ENCODE measurements around the gene BTBD3. TPM values are rescaled to one million over a fixed set of nuclear protein-coding genes. Genes with fewer than 3 reads are reported as not detected.

The BTBD3 gene
- total RNA-seq, 1 donor from 2014 or later: 12.9 TPM

DNA sequence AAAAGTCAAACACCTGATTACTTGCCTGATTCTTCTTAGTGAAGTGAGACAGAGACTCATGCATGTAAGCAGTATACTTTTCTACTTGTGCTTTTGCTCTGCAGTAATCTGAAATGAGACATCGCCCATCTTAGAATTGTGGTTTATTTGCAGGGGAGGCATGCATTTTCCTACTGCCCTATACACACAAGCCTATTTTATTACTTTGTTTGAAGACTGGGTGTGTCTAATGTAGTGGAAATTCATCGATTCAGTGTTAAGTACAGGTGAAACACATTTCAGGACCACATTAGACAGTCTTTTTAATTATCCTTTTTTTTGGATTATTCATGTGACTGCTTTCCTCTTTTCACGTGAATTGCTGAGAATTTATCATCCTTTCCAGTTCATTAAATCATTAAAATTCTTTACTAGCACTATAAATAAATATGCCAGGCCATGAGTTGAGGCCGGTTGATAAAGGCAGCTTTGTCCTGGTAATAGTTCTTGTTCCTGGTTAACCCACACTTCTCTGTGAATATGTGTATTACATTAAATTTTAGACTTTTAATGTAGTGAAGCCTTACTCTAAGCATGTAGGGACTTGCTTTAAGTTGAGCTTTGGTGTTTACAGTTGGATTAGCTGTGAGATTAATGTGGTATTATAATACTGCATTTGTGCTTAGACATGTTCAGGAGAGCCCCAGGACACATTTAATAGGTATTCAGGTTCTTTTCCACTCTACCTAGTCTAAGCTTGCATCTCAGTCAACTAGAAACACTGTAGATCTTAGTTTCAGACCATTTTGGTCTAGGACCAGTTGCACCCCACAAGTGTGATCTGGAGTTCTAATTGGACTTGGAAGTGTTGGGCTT is 10.8 kb upstream of the BTBD3 start:
- intact Hi-C loops (cut with DNase I): no loop called here
- Histone ChIP-seq H3K27me3 (no peaks in the 10 kb centered on the region), H3K27ac (no peak overlapping the region), H3K4me1 (no peaks in the 10 kb centered on the region), H3K4me3 (no peak overlapping the region), H3K36me3 (no peaks in the 10 kb centered on the region), H3K9me3 (no peaks in the 10 kb centered on the region)
- no peak for DNase-seq (ENCODE audit: low spot score in 2 of 2)
- no peak for TF ChIP-seq CTCF (IDR thresholded peaks at IDR 0.05)

- no peak for TF ChIP-seq CTCF (IDR thresholded peaks at IDR 0.05)
- no peak overlapping the region for H3K27ac ChIP-seq
- no peaks in the 10 kb centered on the region for H3K36me3 ChIP-seq
- no peak for DNase-seq (ENCODE audit: low spot score in 2 of 2)
- no peaks in the 10 kb centered on the region for H3K9me3 ChIP-seq
- intact Hi-C loops (cut with DNase I): no loop called here
- no peaks in the 10 kb centered on the region for H3K4me1 ChIP-seq
- H3K27me3 ChIP-seq: no peaks in the 10 kb centered on the region
- H3K4me3 ChIP-seq: no peak overlapping the region
Measured at GRCh38 chr20:11907621-11908020, 10.1 kb upstream of the BTBD3 start.

GRCh38 chr20:11912013-11912658 is 5.6 kb upstream of the BTBD3 start:
- Histone ChIP-seq H3K4me3 (no peak overlapping the region), H3K27ac (no peak overlapping the region), H3K4me1 (peaks cover 0 to 1% of the 10 kb centered on the region in 2 donors), H3K27me3 (no peaks in the 10 kb centered on the region), H3K9me3 (no peaks in the 10 kb centered on the region), H3K36me3 (no peaks in the 10 kb centered on the region)
- TF ChIP-seq CTCF (IDR thresholded peaks at IDR 0.05): peak in 1 of 3 experiments; percentile 22
- no peak for DNase-seq (ENCODE audit: low spot score in 2 of 2)
- intact Hi-C loops (cut with DNase I): no loop called here

- intact Hi-C loops (cut with DNase I): no loop called here
- TF ChIP-seq CTCF (IDR thresholded peaks at IDR 0.05): no peak
- no peak for DNase-seq (ENCODE audit: low spot score in 2 of 2)
- no peak overlapping the region for H3K27ac ChIP-seq
- H3K4me3 ChIP-seq: no peak overlapping the region
- peaks cover 0 to 4% of the 10 kb centered on the region in 2 donors for H3K4me1 ChIP-seq
- H3K9me3 ChIP-seq: no peaks in the 10 kb centered on the region
- no peaks in the 10 kb centered on the region for H3K36me3 ChIP-seq
- H3K27me3 ChIP-seq: no peaks in the 10 kb centered on the region
Measured at GRCh38 chr20:11912659-11913415, 4.9 kb upstream of the BTBD3 start.

GRCh38 chr20:11918391-11918845 is 725 bp downstream of the BTBD3 start:
- no peak for TF ChIP-seq CTCF (IDR thresholded peaks at IDR 0.05)
- Histone ChIP-seq H3K27me3 (no peaks in the 10 kb centered on the region), H3K9me3 (no peaks in the 10 kb centered on the region), H3K4me3 (peak overlapping the region; percentile 36 to 44), H3K36me3 (peaks cover 6 to 8% of the 10 kb centered on the region in 2 donors), H3K4me1 (peaks cover 0 to 4% of the 10 kb centered on the region in 2 donors), H3K27ac (peak overlapping the region in 1 of 2 donors; percentile 45)
- DNase-seq (ENCODE audit: low spot score in 2 of 2): no peak
- intact Hi-C loops (cut with DNase I): no loop called here

Data from ascending aorta (tissue), 2 donors.